Osteoblast (primary cell): ENCODE measurements around the gene DCDC2. TPM values are rescaled to one million over a fixed set of nuclear protein-coding genes. Genes with fewer than 3 reads are reported as not detected.

ENCODE experiments used
- DNase-seq: peaks from one replicate; pipeline ENCODE4 v3.0.0; 2011; ENCODE audit warnings: low spot score, mixed read lengths; ENCODE audit not compliant: insufficient read length; ENCODE audit errors: missing footprints
- H2AFZ ChIP-seq: 2 replicates; pipeline ENCODE4 v1.6.0; 2011; ENCODE audit warnings: mild to moderate bottlenecking, low read length
- H3K27ac ChIP-seq: 2 replicates; pipeline ENCODE4 v1.5.1; 2011; ENCODE audit warnings: mild to moderate bottlenecking, low read depth, low read length, moderate library complexity
- H3K27me3 ChIP-seq: 2 replicates; pipeline ENCODE4 v1.6.0; 2012; ENCODE audit warnings: mild to moderate bottlenecking, control low read depth, inconsistent platforms, low read length, moderate library complexity; ENCODE audit not compliant: insufficient read depth
- H3K36me3 ChIP-seq: 2 replicates; pipeline ENCODE4 v1.5.1; 2011; ENCODE audit warnings: mild to moderate bottlenecking, low read length, control low read depth, moderate library complexity; ENCODE audit not compliant: insufficient read depth
- H3K4me1 ChIP-seq: 2 replicates; pipeline ENCODE4 v1.5.1; 2011; ENCODE audit warnings: mild to moderate bottlenecking, low read length, control low read depth, moderate library complexity; ENCODE audit not compliant: insufficient read depth
- H3K4me2 ChIP-seq: 2 replicates; pipeline ENCODE4 v1.6.0; 2011; ENCODE audit warnings: mild to moderate bottlenecking, low read length; ENCODE audit not compliant: insufficient read depth
- H3K4me3 ChIP-seq: fragments of 200-600 bp; sonication (generic); 3 replicates; pipeline ENCODE4 v1.5.1; 2012; ENCODE audit warnings: mild to moderate bottlenecking, low read length, inconsistent platforms; ENCODE audit not compliant: insufficient read depth
- H3K79me2 ChIP-seq: 2 replicates; pipeline ENCODE4 v1.6.0; 2012; ENCODE audit warnings: mild to moderate bottlenecking, low read length, control low read depth, inconsistent platforms; ENCODE audit not compliant: insufficient read depth
- H3K9me3 ChIP-seq: 2 replicates; pipeline ENCODE4 v1.5.1; 2011; ENCODE audit warnings: low read depth, low read length, control low read depth
- H4K20me1 ChIP-seq: 2 replicates; pipeline ENCODE4 v1.6.0; 2012; ENCODE audit warnings: mild to moderate bottlenecking, low read length, control low read depth; ENCODE audit not compliant: insufficient read depth
- total RNA-seq: library from RNA; depleted of rRNA; stranded (reverse); fragments of >200 nt; gene quantifications from 2 replicates; pipeline ENCODE4 v1.2.3, GENCODE V29; 2012
- TF ChIP-seq, protein P1 (sequence below): IDR thresholded peaks from 2 replicates; pipeline ENCODE4 v1.5.1; 2011; ENCODE audit warnings: mild to moderate bottlenecking, low read depth, low read length, moderate library complexity; ENCODE audit errors: extremely low read depth

The DCDC2 gene
- total RNA-seq, 1 donor: under 0.01 TPM

DNA sequence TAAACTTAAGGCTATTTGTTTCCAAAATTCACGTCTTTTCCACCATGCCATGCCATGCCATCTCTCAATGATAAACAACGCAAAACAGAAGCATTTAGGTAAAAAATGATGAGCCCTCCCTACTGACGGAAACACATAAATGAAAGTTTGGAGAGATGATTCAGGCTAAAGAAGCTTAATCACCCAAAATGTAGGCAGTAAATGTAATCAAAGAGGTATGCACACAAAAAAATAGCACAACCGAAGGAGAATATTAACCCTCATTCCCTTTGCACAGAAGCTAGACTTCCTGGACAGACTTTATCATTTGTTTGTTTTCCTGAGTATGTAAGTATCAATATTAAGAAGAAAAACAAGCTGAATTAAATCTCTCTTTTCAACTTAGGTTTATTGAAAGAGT lies 28.8 kb downstream of the DCDC2 start:
- no peaks in the 10 kb centered on the region for H3K9me3 ChIP-seq
- DNase-seq: no peak
- no peaks in the 10 kb centered on the region for H3K27me3 ChIP-seq
- H3K79me2 ChIP-seq: no peaks in the 10 kb centered on the region
- no peak overlapping the region for H3K27ac ChIP-seq
- no peaks in the 10 kb centered on the region for H3K4me1 ChIP-seq
- H2AFZ ChIP-seq: no peak overlapping the region
- no peak overlapping the region for H3K4me2 ChIP-seq
- no peaks in the 10 kb centered on the region for H4K20me1 ChIP-seq
- H3K36me3 ChIP-seq: no peaks in the 10 kb centered on the region
- no peak overlapping the region for H3K4me3 ChIP-seq
- TF ChIP-seq, protein P1, sequence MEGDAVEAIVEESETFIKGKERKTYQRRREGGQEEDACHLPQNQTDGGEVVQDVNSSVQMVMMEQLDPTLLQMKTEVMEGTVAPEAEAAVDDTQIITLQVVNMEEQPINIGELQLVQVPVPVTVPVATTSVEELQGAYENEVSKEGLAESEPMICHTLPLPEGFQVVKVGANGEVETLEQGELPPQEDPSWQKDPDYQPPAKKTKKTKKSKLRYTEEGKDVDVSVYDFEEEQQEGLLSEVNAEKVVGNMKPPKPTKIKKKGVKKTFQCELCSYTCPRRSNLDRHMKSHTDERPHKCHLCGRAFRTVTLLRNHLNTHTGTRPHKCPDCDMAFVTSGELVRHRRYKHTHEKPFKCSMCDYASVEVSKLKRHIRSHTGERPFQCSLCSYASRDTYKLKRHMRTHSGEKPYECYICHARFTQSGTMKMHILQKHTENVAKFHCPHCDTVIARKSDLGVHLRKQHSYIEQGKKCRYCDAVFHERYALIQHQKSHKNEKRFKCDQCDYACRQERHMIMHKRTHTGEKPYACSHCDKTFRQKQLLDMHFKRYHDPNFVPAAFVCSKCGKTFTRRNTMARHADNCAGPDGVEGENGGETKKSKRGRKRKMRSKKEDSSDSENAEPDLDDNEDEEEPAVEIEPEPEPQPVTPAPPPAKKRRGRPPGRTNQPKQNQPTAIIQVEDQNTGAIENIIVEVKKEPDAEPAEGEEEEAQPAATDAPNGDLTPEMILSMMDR: no peak

DNA sequence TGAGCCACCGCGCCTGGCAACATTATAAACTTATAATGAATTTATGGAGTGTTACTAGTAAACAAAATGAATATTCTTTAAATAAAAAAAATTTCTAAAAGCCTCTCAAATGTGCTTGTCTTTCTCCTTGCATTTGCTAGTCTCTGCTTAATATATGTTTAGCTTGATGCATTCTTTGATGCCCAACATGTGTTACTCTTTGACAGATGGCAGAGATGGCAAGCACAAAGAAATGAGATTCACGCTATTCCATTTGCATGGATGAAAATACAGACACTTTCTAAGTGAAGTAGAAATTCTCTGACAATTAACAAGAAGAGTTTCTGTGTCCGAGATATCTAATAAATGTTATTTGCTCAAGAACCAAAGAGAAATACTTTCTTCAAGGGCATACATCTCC lies 30.1 kb downstream of the DCDC2 start:
- no peak for DNase-seq
- Histone ChIP-seq H3K79me2 (no peaks in the 10 kb centered on the region), H3K9me3 (no peaks in the 10 kb centered on the region), H3K27ac (no peak overlapping the region), H3K4me3 (no peak overlapping the region), H4K20me1 (no peaks in the 10 kb centered on the region), H3K27me3 (no peaks in the 10 kb centered on the region), H3K4me1 (no peaks in the 10 kb centered on the region), H2AFZ (no peak overlapping the region), H3K4me2 (no peak overlapping the region), H3K36me3 (no peaks in the 10 kb centered on the region)
- TF ChIP-seq, protein P1: no peak

DNA sequence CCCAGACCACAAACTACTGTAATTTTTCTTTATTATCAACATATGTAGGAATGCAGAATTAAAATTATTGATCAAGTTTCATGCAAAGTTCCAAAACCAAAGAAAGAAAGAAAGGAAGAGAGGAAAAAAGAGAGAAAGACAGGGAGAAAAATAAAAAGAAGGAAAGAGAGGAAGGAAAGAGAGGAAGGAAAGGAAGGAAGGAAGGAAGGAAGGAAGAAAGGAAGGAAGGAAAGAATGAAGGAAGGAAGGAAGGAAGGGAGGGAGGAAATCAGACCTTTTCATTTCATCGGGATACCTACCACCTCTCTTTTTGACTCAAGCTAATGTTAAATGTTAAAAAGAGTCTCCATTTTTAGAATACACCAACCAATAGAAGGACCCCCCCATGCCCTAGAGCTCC lies 31.9 kb downstream of the DCDC2 start:
- no peaks in the 10 kb centered on the region for H4K20me1 ChIP-seq
- TF ChIP-seq, protein P1: no peak
- no peak overlapping the region for H3K4me2 ChIP-seq

DNA sequence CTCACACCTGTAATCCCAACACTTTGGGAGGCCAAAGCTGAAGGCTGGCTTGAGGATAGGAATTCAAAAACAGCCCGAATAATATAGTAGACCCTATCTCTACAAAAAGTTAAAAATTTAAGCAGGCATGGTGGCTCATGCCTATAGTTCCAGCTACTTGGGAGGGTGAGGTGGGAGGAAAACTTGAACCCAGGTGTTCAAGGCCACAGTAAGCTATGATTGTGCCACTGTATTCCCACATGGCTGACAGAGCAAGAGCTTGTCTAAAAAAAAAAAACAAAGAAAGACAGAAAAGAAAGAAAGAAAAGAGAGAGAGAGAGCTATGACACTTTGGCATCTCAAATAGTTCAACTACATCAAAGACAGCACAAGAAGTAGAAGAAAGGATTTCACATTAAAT lies 33.2 kb downstream of the DCDC2 start:
- Histone ChIP-seq H3K27me3 (no peaks in the 10 kb centered on the region), H3K27ac (no peak overlapping the region), H3K79me2 (no peaks in the 10 kb centered on the region), H3K4me3 (no peak overlapping the region), H2AFZ (no peak overlapping the region), H3K4me1 (no peaks in the 10 kb centered on the region), H4K20me1 (no peaks in the 10 kb centered on the region), H3K36me3 (no peaks in the 10 kb centered on the region), H3K9me3 (no peaks in the 10 kb centered on the region), H3K4me2 (no peak overlapping the region)
- no peak for DNase-seq
- TF ChIP-seq, protein P1: no peak

More for the DNA sequence above, 31.9 kb downstream of the DCDC2 start:
- H2AFZ ChIP-seq: no peak overlapping the region
- H3K36me3 ChIP-seq: no peaks in the 10 kb centered on the region
- no peak overlapping the region for H3K4me3 ChIP-seq
- no peak for DNase-seq
- no peaks in the 10 kb centered on the region for H3K4me1 ChIP-seq
- no peaks in the 10 kb centered on the region for H3K27me3 ChIP-seq
- no peaks in the 10 kb centered on the region for H3K9me3 ChIP-seq
- H3K79me2 ChIP-seq: no peaks in the 10 kb centered on the region
- H3K27ac ChIP-seq: no peak overlapping the region
